ENCODE data around the gene RHOD.
A peak's percentile ranks its signal among the peaks of the same experiment; 100 is the strongest.

RHOD gene, protein sequence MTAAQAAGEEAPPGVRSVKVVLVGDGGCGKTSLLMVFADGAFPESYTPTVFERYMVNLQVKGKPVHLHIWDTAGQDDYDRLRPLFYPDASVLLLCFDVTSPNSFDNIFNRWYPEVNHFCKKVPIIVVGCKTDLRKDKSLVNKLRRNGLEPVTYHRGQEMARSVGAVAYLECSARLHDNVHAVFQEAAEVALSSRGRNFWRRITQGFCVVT

DNA sequence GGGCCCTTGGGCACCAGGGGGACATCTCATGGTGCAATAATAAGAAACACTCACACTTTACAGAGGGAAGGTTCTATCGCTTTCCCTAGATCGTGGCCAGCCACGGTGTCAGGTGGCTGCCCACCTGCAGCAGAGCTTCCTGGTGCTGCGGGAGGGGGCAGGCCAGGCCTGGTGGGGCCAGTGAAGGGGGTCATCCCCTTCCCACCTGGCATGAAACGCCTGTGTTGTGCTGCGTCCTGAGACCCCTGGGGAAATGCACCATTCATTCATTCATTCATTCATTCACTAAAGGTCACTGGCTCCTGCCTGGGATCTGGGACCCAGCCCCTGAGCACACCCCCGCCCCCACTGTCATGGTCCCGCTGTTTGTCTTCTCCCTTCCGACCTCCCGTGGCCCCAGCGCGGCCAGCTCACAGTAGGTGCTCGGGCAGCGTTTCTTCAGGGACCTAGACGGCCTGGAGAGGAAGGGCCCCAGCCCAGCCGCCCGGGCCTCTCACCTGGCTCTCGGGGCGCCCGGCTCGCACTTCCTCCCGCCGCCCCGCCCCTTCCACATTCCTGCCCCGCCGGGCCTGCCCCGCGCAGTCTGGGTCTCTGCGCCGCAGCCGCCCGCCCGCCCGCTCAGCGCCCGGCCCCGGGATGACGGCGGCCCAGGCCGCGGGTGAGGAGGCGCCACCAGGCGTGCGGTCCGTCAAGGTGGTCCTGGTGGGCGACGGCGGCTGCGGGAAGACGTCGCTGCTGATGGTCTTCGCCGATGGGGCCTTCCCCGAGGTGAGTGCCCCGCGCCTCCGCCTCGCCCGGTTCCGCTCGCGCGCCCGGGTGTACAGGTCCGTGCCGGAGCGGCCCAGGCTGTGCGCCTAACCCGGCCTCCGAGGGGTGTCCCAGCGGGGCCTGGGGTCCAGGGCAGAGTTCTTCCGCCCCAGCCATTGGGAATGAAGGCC lies at the start of gene RHOD:
TSS of gene RHOD (plus strand) at position 581 of the 938 bp plus-strand sequence. CDS start at position 637, 56 bp downstream.
- peak within 1 kb of the TSS; percentile 62 for H3K4me3 ChIP-seq (ENCODE audit: low read depth, low read length)
- no peak for TF ChIP-seq CTCF (IDR thresholded peaks at IDR 0.05; ENCODE audit: low read depth, low read length)

DNA sequence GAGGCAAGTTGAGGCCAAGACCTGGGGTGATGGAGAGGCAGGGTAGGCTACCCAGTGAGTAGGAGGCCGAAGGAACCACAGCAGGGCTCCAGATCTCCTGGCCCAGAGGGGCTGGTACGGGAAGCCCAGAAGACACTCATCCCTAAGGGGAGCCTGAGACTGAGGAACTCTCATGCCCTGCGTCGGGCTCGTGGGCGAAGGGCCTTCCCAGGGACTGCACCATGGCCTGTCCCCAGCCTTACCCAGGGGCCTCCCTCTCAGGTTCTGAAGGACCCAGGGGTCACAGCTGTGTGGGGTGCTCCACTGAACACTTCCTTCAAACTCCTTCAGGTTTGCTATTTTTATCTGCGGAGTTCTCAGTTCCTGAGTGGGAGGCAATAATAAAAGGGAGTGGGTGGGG lies 49.5 kb upstream of the RHOD start:
- H3K4me3 ChIP-seq (ENCODE audit: low read depth, low read length): no peak overlapping the region
- TF ChIP-seq CTCF (IDR thresholded peaks at IDR 0.05; ENCODE audit: low read depth, low read length): no peak

DNA sequence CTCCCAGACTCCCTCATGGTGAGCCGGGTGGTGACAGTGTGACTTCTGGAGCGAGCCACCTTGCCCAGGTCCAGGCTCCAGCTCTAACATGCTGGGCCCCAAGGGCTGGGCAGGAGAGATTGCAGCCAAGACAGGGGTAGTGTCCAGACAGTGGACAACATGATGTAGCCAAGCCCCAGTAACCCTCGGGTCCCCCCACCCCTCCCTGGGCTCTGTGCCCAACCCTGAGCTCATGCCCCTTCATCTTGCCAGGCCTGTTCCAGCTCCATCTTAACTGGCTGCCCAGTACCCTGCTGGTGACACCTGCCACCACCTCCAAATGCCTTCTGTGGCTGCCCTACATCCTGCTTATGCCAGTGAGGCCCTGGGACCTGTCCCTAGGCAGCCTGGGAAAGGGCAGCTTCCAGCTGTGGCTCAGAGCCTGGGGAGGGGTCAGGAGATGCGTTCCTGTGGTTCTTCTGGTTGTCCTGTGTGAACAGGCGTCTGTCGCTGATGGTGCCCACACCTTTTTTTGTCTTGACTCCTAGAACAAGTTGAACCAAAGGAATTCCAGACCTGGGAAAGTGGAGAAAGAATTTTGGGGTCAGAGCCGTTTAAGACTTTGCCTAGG lies 46.2 kb upstream of the RHOD start:
- no peak for TF ChIP-seq CTCF (IDR thresholded peaks at IDR 0.05; ENCODE audit: low read depth, low read length)
- H3K4me3 ChIP-seq (ENCODE audit: low read depth, low read length): no peak overlapping the region

DNA sequence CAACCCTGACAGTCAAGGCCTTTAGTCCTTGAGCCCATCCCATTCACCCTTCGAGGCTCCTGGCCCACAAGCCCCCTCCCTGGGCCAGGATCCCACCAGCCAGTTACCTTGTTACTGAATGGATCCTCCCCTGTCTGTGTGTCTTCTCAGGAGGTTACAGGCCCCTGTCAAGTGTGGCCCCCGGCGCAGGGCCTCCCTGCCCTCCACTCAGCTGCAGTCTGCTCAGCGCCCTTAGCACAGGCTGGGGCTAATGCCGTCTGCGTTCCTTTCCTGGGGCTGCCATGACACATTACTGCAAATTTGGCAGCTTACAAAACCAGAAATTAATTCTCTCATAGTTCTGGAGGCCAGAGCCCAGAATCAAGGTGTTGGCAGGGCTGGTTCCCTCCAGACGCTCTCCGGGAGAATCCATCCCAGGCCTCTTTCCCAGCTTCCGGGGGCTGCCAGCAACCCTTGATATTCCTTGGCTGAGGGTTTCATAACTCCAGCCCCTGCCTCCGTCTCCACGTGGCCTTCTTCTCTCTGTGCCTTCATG lies 43.1 kb upstream of the RHOD start:
- H3K4me3 ChIP-seq (ENCODE audit: low read depth, low read length): no peak overlapping the region
- TF ChIP-seq CTCF (IDR thresholded peaks at IDR 0.05; ENCODE audit: low read depth, low read length): no peak

GRCh38 chr11:67014343-67014742 lies 42.3 kb upstream of the RHOD start:
- H3K4me3 ChIP-seq (ENCODE audit: low read depth, low read length): no peak overlapping the region
- TF ChIP-seq CTCF (IDR thresholded peaks at IDR 0.05; ENCODE audit: low read depth, low read length): no peak

GRCh38 chr11:67015048-67015447 lies 41.6 kb upstream of the RHOD start:
- H3K4me3 ChIP-seq (ENCODE audit: low read depth, low read length): no peak overlapping the region
- TF ChIP-seq CTCF (IDR thresholded peaks at IDR 0.05; ENCODE audit: low read depth, low read length): no peak

Measured in WI38 (cell line).